HCT116 (cell line): ENCODE measurements around the gene PPT2.

Experiments used
- MAX ChIP-seq: IDR thresholded peaks from 2 replicates; pipeline ENCODE4 v1.6.1; 2012
- TF ChIP-seq, protein P1 (sequence below), 3 experiments: fragments of 200-600 bp in 1 of 3; sonication (generic) in 1 of 3; IDR thresholded peaks in 2 of 3; conservative IDR thresholded peaks in 1 of 3; 2 replicates each; pipeline ENCODE4 v1.5.1; 2012 to 2017; ENCODE audit warnings: low read depth in 2 of 3, low read length in 2 of 3, antibody characterized with exemption in 1 of 3, borderline replicate concordance in 1 of 3, control low read depth in 1 of 3, mild to moderate bottlenecking in 1 of 3, mixed read lengths in 1 of 3, mixed run types in 1 of 3, moderate library complexity in 1 of 3; ENCODE audit not compliant: insufficient read depth in 1 of 3

DNA sequence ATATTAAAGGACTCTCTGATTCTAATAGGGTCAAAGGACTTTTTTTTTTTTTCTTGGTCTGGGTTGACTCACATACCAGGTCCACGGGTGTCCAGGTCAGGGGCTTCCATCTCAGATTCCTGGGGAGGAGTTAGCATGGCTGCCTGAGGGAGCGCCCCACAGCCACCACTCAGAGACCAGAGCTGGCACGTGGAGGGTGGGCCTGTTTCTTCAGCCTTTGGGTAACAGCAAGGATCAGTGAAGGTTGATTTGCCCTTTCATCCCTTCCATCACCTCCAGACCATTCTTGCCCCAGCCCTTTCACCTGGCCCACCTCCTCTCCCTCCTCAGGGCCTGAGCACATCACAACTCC lies 44.4 kb downstream of the PPT2 start:
- TF ChIP-seq, protein P1, sequence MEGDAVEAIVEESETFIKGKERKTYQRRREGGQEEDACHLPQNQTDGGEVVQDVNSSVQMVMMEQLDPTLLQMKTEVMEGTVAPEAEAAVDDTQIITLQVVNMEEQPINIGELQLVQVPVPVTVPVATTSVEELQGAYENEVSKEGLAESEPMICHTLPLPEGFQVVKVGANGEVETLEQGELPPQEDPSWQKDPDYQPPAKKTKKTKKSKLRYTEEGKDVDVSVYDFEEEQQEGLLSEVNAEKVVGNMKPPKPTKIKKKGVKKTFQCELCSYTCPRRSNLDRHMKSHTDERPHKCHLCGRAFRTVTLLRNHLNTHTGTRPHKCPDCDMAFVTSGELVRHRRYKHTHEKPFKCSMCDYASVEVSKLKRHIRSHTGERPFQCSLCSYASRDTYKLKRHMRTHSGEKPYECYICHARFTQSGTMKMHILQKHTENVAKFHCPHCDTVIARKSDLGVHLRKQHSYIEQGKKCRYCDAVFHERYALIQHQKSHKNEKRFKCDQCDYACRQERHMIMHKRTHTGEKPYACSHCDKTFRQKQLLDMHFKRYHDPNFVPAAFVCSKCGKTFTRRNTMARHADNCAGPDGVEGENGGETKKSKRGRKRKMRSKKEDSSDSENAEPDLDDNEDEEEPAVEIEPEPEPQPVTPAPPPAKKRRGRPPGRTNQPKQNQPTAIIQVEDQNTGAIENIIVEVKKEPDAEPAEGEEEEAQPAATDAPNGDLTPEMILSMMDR (IDR thresholded peaks at IDR 0.05 in 2 of 3, conservative IDR thresholded peaks at IDR 0.05 in 1 of 3; ENCODE audit: borderline replicate concordance in 1 of 3, insufficient read depth in 1 of 3, low read depth in 2 of 3, low read length in 2 of 3) = no peak
- TF ChIP-seq MAX = no peak
